ENCODE results near the gene LTBP1. TPM values are rescaled to one million over a fixed set of nuclear protein-coding genes. Genes with fewer than 3 reads are reported as not detected.

Gene LTBP1
- total and polyA plus RNA-seq, 2 experiments from 2014 or later, result 15.7 to 49.8 TPM

- no peak for TF ChIP-seq REST (IDR thresholded peaks at IDR 0.05; ENCODE audit: unreplicated experiment)
- no peak for TF ChIP-seq EZH2 (IDR thresholded peaks at IDR 0.05; ENCODE audit: low read depth, unreplicated experiment)
These were observed 42.0 kb upstream of the LTBP1 start (continued) for GRCh38 chr2:32904751-32905150.

GRCh38 chr2:32905270-32905669, 41.5 kb upstream of the LTBP1 start:
- H3K4me3 ChIP-seq, result no peak overlapping the region
- ATAC-seq (no peak), DNase-seq (ENCODE audit: low spot score) (no peak)
- H3K4me1 Mint-ChIP-seq, result no peaks in the 10 kb centered on the region; the same call in 2 of the 3 replicates
- H3K36me3 Mint-ChIP-seq (ENCODE audit: low read depth), result no peaks in the 10 kb centered on the region
- no peaks in the 10 kb centered on the region for H3F3A ChIP-seq (replicated peaks; ENCODE audit: low read depth)
- no peaks in the 10 kb centered on the region for H3K79me2 ChIP-seq (replicated peaks; ENCODE audit: insufficient read depth)
- H3K27me3 Mint-ChIP-seq (ENCODE audit: insufficient read depth, low read depth, poor library complexity), result no peaks in the 10 kb centered on the region
- no peak overlapping the region for H3K4me3 Mint-ChIP-seq
- no peak overlapping the region for H3K27ac Mint-ChIP-seq
- no peak overlapping the region for H2AFZ ChIP-seq
- H3K9me2 ChIP-seq (ENCODE audit: insufficient read depth), result no peaks in the 10 kb centered on the region
- no peaks in the 10 kb centered on the region; the same call in 2 of the 3 replicates for H3K9me3 Mint-ChIP-seq
- TF ChIP-seq EZH2 (IDR thresholded peaks at IDR 0.05; ENCODE audit: low read depth, unreplicated experiment) (no peak), ZNF462 (CRISPR knock-in tag; IDR thresholded peaks at IDR 0.05) (no peak), ZNF114 (CRISPR knock-in tag; IDR thresholded peaks at IDR 0.05) (no peak), REST (IDR thresholded peaks at IDR 0.05; ENCODE audit: unreplicated experiment) (no peak)
- no peak overlapping the region for H3K27ac ChIP-seq (ENCODE audit: low read depth)
- H3K27me3 ChIP-seq (ENCODE audit: insufficient read depth), result no peaks in the 10 kb centered on the region
- H3K4me2 ChIP-seq, result no peak overlapping the region
- 0 out of 2 replicates have a peak, but pooled peaks cover 3% of the 10 kb centered on the region for H3K4me1 ChIP-seq (ENCODE audit: insufficient read depth)
- H4K20me1 ChIP-seq (replicated peaks; ENCODE audit: insufficient read depth), result no peaks in the 10 kb centered on the region
- H3K36me3 ChIP-seq (ENCODE audit: insufficient read depth), result no peaks in the 10 kb centered on the region

All from GM23338 (cell line).